Spleen (tissue), 7 donors: ENCODE measurements around the gene RGS10.

Source experiments
- POLR2A ChIP-seq, 3 donors: fragments of 450-650 bp; IDR thresholded peaks; one replicate each; pipeline ENCODE4 v1.5.1; 2017; ENCODE audit warnings: antibody characterized with exemption in 3 of 3, mild to moderate bottlenecking in 1 of 3
- TF ChIP-seq, protein P1 (sequence below), 11 experiments: fragments of 200-600 bp in 7 of 11; fragments of 450-650 bp in 4 of 11; sonication (generic) in 4 of 11; IDR thresholded peaks in 8 of 11; conservative IDR thresholded peaks in 3 of 11; 1 replicate in 7 of 11; 2 replicates in 4 of 11; pipeline versions ENCODE4 v1.4.0 to v1.8.0; 2016 to 2021; ENCODE audit warnings: antibody characterized with exemption in 11 of 11, inconsistent platforms in 4 of 11, mild to moderate bottlenecking in 1 of 11
- donor health status: DM: no; HTN: no; CAD: no; lungs with moderate emphysema.
- donor health status: DM: no; HTN: no; CAD: no.
- donor health status: DM: no; HTN: no; CAD: no.

- TF ChIP-seq, protein P1, sequence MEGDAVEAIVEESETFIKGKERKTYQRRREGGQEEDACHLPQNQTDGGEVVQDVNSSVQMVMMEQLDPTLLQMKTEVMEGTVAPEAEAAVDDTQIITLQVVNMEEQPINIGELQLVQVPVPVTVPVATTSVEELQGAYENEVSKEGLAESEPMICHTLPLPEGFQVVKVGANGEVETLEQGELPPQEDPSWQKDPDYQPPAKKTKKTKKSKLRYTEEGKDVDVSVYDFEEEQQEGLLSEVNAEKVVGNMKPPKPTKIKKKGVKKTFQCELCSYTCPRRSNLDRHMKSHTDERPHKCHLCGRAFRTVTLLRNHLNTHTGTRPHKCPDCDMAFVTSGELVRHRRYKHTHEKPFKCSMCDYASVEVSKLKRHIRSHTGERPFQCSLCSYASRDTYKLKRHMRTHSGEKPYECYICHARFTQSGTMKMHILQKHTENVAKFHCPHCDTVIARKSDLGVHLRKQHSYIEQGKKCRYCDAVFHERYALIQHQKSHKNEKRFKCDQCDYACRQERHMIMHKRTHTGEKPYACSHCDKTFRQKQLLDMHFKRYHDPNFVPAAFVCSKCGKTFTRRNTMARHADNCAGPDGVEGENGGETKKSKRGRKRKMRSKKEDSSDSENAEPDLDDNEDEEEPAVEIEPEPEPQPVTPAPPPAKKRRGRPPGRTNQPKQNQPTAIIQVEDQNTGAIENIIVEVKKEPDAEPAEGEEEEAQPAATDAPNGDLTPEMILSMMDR (IDR thresholded peaks at IDR 0.05 in 8 of 11, conservative IDR thresholded peaks at IDR 0.05 in 3 of 11) = no peak
- no peak for TF ChIP-seq POLR2A (IDR thresholded peaks at IDR 0.05)
These were observed 87.5 kb downstream of the RGS10 start for GRCh38 chr10:119454990-119455389.
